HG03039 (cell line): ENCODE results near the gene BTRC.

Experiments
- ATAC-seq: cut with Tn5 transposase; IDR thresholded peaks from one replicate; pipeline ENCODE4 v1.9.1; 2021; ENCODE audit warnings: mild to moderate bottlenecking, moderate library complexity; ENCODE audit not compliant: unreplicated experiment

BTRC gene

DNA sequence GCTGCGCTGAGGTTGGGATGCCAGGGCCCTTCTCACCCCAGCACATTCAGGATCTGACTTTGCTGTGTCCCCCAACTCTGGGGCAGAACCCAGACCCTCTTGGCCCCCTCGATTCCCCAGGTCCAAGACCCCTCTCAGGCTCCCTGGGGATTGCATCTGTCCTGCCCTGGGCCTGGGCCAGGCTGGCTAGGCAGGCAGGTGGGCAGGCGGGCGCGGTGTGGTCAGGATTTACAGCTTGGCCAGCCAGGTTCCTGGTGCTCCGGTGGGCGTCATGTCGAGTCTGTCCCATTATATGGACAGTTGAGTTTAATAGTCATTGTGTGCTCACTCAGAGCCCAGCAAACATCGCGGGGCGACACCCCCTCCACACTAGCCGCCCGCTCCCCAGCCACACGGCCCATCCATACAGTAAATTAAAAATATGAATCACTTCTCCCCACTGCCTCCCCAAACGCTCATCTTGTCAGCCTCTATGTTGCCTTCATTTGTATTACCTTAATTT lies 210.6 kb downstream of the BTRC start:
- no peak for ATAC-seq

- ATAC-seq: no peak
Observed at GRCh38 chr10:101565370-101565900, 211.5 kb downstream of the BTRC start.

DNA sequence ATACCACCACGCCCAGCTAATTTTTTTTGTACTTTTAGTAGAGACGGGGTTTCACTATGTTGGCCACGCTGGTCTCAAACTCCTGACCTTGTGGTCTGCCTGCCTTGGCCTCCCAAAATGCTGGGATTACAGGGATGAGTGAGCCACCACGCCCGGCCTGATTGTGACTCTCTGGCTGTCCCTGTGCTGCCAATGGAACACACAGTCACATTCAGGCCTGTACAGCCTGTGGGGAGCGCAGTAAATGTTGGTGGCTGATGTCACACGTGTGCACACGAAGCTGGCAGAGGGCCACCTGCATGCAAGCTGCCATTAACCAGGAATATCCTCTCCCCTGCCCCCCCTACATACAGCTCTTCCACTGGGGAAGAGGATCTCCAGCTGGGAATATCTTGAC lies 212.0 kb downstream of the BTRC start:
- no peak for ATAC-seq

DNA sequence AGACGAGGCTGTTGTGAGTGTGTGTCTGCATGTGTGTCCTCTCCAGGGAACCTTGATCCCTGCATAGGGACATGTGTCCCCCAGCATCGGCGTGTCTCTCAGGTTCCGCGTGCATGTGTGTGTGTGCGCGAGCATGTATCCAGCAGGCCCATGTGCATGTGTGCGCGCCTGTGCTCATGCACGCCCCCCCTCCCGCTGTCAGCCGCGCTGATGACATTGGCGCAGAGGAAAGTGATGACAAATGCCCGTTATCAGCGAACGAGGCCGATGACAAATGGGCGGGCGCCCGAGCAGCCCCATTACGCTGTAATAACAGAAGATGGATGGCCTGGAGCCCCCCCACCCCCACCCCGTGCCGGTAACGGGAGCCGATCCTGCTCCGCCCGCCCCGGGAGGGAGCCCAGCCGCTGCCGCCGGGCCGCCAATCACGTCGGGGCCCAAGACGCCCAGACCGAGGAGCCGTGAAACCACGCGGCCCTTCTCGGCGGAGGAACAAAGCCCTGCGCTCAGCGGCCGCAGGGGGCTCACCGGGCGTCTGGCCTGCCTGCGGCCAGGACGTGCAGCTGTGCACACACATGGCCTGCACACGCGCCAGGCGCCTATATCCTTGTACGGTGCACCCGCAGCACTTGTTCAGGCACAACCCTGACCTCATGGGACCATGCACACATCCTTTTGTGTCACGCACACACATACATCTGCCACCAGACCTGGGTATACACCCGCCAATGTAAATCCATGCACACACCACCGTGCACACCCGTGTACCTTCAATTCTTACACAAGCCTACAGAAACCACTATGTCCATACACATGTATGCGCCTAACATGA lies 212.6 kb downstream of the BTRC start:
- no peak for ATAC-seq

GRCh38 chr10:101567165-101568006 lies 213.4 kb downstream of the BTRC start:
- ATAC-seq: no peak

DNA sequence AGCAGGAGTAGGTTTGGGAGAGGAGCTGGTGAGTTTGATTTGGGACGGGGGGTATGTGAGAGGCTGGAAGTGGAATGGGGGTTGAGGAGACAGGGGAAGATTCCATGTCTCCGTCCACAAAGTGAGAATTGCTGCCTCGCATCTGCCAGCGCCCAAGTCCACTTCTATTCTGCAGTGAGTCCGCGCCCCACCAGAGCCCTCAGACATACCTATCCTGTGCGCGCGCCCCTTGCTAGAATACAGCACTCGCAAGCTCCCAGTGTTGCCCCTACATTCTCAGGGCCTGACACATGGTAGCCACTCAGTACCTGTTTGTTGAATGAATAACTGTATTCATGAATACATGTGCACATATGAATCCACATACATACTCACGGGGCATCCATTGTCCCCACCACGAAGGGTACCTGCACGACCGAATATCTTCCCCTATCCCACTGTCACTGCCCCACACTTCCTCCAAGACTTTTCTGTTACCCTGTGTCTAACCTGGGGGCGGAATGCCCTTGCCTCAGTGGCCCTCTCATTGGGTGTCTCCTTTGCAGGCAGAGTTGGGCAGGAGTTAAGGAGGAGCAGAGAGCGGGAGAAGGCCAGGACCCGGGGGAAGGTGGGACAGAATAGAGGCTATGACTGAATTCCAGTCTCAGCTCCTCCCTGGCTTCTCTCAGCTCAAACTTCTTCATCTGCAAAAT lies 214.2 kb downstream of the BTRC start:
- ATAC-seq: no peak

DNA sequence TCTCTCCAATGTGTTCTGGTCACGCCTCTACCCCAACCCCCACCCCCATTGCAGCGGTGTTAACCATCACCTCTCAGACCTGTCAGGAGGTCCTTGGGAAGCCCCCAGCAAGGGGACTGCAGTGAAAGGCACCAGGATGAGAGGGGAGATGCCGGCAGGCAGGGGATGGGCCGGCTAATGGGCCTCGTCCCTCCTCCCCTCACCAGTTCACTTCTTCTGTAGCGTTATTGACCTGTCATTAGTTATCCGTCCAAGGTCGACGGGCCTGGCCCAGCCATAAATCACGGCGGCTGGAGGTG lies 215.3 kb downstream of the BTRC start:
- ATAC-seq: no peak

DNA sequence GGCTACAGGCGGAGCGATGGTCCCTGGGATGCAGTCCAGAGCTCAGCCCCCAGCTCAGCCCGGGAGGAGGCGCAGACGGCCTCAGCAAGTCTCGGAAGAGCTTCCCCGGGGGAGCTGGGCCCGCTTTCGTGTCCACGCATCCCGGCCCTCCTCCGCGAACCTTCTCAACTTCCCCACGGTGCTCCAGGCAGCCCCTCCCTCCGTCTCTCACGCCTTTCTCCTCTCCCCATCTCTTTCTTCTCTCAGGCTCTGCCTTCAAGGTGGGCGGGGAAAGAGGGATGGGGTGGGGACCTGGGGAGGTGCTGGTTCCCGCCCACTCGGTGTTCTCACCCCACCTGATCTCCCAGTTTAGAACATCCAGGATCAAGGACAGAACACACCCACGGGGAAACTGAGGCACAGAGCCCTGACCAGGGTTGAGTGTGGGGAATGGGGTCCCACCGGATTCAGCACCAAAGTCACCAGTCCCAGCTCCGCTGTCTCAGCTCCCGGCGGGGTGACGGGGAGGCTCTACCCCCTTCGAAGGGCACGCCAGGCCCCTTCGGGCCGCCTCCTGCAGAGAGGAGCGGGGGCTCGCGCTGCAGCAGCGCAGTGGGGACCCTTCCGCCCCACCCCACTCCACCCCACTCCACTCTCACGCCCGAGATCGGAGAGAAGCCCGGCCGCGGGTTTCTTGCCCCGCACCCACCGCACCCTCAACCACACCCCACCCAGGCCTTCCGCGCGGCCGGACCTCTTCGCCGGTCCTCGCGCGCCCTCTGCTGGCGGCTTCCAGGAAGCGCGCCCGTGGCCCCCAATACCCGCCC lies 215.9 kb downstream of the BTRC start:
- ATAC-seq: peak; percentile 63

GRCh38 chr10:101570428-101571270 lies 216.7 kb downstream of the BTRC start:
- ATAC-seq: peak; percentile 7

- ATAC-seq: no peak
Observed at GRCh38 chr10:101571271-101571925, 217.4 kb downstream of the BTRC start.

- ATAC-seq: no peak
Observed at GRCh38 chr10:101572126-101572525, 218.2 kb downstream of the BTRC start.

GRCh38 chr10:101572785-101573184 lies 218.8 kb downstream of the BTRC start:
- no peak for ATAC-seq

- ATAC-seq: no peak
Observed at GRCh38 chr10:101573885-101574753, 220.2 kb downstream of the BTRC start.

DNA sequence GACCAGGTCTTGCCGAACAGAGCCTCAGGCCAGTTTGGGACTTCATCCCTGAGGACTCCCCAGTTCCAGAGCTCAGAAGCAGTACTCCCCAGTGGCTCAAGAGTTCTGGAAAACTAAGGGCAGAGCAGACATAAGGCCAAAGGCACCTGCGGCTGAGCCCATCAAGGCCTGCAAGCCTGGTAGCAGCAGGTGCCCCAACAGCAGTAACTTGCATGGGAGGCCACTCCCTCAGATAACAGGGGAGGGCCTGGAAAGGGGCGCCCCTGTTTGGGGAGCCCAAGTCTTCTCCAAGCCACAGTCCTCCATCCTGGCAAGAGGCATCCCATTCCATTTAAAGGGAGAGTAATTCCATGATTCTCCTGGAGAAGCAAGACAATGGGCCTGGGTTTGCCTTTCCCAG lies 221.1 kb downstream of the BTRC start:
- no peak for ATAC-seq

GRCh38 chr10:101575580-101576210 lies 221.7 kb downstream of the BTRC start:
- ATAC-seq: no peak

DNA sequence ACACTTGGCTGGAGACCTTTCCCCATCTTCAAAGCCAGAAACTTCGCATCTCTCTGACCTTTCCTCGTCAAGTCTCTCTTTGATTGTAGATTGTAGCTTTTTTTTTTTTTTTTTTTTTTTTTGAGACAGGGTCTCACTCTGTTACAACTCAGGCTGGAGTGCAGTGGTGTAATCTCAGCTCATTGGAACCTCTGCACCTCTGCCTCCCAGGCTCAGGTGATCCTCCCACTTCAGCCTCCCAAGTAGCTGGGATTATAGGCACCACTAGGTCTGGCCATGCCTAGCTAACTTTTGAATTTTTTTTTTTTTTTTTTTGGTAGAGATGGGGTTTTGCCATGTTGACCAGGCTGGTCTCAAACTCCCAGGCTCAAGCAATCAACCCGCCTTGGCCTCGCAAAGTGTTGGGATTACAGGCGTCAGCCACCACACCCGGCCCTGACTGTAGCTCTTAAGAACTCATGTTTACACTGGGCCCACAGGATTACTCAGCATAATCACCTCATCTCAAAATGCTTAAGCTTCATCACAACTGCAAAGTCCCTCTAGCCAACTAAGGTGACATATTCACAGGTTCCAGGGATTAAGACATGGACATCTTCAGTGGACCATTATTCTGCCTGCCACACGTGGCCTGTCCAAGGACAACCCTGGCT lies 222.4 kb downstream of the BTRC start:
- ATAC-seq: no peak
